NCI-H82 (cell line): ENCODE data around the gene ATRN.

Experiments
- DNase-seq: peaks from one replicate; lab custom pipeline; 2025; lab: John Stamatoyannopoulos, UW

ATRN gene

DNA sequence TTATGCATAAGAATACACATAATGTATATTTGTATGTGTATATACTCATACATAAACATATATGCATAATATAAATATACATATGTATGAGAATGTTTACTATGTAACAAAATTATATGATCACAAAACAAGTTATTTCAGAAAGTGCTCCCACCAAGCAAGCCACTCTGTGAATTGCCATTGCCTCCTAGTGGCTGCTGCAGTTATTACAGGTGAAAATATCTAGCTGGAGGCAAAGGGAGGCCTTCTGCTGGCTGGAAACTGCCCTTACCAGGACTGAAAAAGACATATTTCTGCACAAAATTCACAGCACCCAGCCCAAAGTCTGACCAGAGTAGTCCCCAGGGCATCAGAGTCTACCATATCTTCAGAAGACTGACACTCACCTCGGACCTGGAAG lies 225.4 kb downstream of the ATRN start:
- peak; percentile 50 for DNase-seq

DNA sequence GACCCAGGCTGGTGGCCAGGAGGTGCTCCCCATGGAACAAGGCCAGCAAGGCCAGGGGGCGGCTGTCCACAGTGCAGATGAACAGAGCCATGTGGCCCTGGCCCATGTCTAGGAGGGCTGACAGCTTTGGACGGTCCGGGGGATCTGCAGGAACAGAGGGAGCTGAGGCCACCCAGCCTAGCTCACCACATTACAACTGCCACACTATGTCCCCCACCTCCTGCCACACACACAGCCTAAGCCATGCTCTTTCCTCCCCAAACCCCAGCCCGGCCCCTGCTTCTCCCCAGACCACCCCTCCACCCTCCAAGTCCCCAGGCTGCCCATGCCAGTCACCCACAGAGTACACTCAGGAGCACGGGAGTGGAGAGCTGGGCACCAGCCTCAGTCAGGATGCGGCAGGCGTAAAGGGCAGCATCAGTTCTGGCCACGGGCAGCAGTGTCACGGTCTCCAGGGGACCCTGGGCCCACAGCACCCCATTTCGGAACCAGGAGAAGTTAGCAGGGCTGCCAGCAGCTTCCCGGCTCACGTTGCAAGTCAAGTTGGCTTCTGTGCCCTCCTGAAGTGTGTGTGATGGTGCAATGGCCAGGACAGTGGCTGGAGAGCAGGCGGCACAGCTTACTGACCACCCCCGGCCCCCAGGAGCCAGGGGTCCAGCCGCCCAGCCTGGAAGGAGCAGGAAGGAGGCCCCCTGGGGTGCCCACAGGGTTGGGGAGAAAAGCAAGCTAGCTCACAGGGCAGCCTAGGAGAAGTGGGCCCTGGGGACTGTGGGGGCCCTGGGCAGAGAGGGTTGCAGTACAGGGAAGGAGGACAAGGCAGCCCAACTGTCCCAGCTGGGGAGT lies 226.1 kb downstream of the ATRN start:
- DNase-seq: no peak

DNA sequence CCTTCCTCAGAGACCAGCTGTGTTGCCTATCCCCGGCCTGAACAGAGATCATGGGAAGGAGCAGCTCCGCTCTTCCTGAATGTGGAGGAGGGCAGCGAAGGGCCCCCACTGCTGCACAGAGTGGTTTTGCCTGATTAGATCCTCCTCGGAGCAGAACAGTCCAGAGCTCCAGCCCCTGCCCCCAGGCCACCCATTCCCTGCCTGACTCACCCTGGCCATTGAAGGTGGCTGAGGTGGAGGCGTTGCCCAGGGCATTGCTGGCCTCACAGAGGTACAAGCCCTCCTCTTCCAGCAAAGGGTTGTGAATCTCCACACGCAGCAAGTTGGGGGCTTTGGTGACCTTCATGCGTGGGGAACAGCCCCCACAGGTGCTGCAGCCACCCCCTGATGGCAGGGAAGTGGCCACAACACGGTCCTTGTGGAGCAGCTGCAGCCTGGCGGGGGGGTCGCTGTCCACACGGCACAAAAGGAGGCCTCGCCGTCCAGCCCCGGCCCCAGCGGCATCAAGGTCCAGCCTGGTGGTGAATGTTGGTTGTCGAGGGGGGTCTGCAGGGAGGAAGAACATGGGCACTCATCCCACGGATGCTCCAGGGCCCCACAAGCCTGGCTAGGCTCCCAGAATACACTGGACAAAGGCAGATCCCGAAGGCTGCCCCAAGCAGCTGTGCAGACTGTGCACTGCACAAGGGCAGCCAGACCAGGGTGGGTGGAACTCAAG lies 226.9 kb downstream of the ATRN start:
- DNase-seq: no peak

DNA sequence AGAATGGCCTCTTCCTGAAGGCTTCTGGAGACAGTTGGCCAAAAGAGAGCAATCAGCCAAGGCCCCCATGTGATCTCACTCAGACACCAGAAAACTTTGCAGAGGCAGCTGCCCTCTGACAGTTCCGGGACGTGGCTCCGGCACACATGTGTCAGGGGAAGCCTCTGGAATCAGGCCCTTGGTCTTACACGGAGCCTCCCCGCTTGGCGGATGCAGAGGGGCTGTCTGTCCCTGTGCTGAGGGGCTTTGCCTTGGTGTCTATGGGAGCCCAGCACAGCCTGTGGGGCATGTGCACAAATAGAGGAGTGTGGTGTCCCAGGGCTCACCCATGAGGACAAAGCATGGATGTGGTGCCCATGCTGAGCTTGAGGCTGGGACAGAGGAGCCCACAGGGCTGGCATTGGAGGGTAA lies 227.8 kb downstream of the ATRN start:
- no peak for DNase-seq

DNA sequence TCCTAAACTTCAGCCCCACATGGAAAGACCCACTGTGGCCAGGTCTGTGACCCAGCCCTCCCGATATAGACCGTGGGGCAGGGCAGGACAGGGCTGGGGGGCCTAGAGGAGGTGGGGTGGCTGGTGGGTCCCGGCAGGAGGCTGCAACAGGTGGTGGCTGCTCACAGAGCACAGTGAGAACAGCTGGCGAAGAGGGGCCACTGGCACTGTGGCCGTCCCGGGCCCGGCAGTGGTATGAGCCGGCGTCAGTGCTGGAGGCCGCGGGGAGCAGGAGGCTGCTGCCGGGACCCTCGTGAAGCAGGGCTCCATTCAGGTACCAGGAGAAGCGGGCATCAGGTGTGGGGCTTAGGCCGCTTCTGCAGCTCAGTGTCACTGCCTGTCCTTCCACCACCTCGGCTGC lies 228.2 kb downstream of the ATRN start:
- no peak for DNase-seq
